A673 (cell line): ENCODE data around the gene PKNOX2. TPM values are rescaled to one million over a fixed set of nuclear protein-coding genes. Genes with fewer than 3 reads are reported as not detected.

ENCODE experiments used
- BruUV-seq: library from RNA; stranded (reverse); fragments of 400-500 nt; replicated peaks from 2 replicates; lab custom pipeline; 2021; lab: Mats Ljungman, UMichigan
- CTCF ChIA-PET: fragments of 300-600 bp; sonication (Branson Sonifier 250); formaldehyde crosslinking; loops from one replicate; lab custom pipeline; 2022; ENCODE audit warnings: antibody characterized with exemption; lab: Charles Lee
- POLR2A ChIA-PET: fragments of 300-600 bp; sonication (Branson Sonifier 250); formaldehyde crosslinking; loops from one replicate; lab custom pipeline; 2022; ENCODE audit warnings: antibody characterized with exemption; ENCODE audit not compliant: low non-redundant PET; lab: Charles Lee
- DNase-seq: peaks from one replicate; pipeline ENCODE4 v3.0.0-alpha.2; 2015; ENCODE audit warnings: low spot score
- H3K27ac ChIP-seq: fragments of 200-600 bp; sonication (generic); 2 replicates; pipeline ENCODE4 v1.5.1; 2016; ENCODE audit warnings: mixed run types, low read depth, mild to moderate bottlenecking, mixed read lengths, antibody characterized with exemption, low read length; ENCODE audit not compliant: poor library complexity, severe bottlenecking
- H3K27me3 ChIP-seq: fragments of 200-600 bp; sonication (generic); replicated peaks from 2 replicates; pipeline ENCODE4 v1.6.1; 2017; ENCODE audit warnings: mixed run types, low read depth, mild to moderate bottlenecking, mixed read lengths, antibody characterized with exemption, low read length; ENCODE audit not compliant: insufficient read depth, poor library complexity
- H3K36me3 ChIP-seq: fragments of 200-600 bp; sonication (generic); 2 replicates; pipeline ENCODE4 v1.6.1; 2016; ENCODE audit warnings: mixed run types, mild to moderate bottlenecking, mixed read lengths, antibody characterized with exemption, low read length; ENCODE audit not compliant: insufficient read depth, poor library complexity, severe bottlenecking
- H3K4me1 ChIP-seq: fragments of 200-600 bp; sonication (generic); 2 replicates; pipeline ENCODE4 v1.6.1; 2017; ENCODE audit warnings: mixed run types, mild to moderate bottlenecking, mixed read lengths, antibody characterized with exemption, low read length; ENCODE audit not compliant: insufficient read depth, poor library complexity, severe bottlenecking
- H3K4me3 ChIP-seq: fragments of 200-600 bp; sonication (generic); 2 replicates; pipeline ENCODE4 v1.5.1; 2016; ENCODE audit warnings: low read depth, mixed run types, mild to moderate bottlenecking, mixed read lengths, low read length; ENCODE audit not compliant: poor library complexity, severe bottlenecking
- H3K9me3 ChIP-seq: fragments of 200-600 bp; sonication (generic); 2 replicates; pipeline ENCODE4 v1.6.1; 2016; ENCODE audit warnings: mixed run types, low read depth, mild to moderate bottlenecking, mixed read lengths, antibody characterized with exemption, low read length; ENCODE audit not compliant: poor library complexity, severe bottlenecking
- EZH2 ChIP-seq: fragments of 200-600 bp; sonication (generic); IDR thresholded peaks from 2 replicates; pipeline ENCODE4 v1.6.1; 2017; ENCODE audit warnings: borderline replicate concordance, low read depth, mild to moderate bottlenecking, mixed read lengths, antibody characterized with exemption, low read length; ENCODE audit not compliant: poor library complexity, severe bottlenecking
- intact Hi-C: fragments of 100-400 bp; cut with micrococcal nuclease; formaldehyde crosslinking; loops from one replicate; pipeline ENCODE4 v1.10.0; 2022; ENCODE audit not compliant: unreplicated experiment
- total RNA-seq: library from RNA; stranded (reverse); gene quantifications from 2 replicates; pipeline ENCODE4 v1.2.3, GENCODE V29; 2021
- TF ChIP-seq, protein P1 (sequence below): fragments of 300-800, 200-600 bp; sonication (generic); conservative IDR thresholded peaks from 2 replicates; pipeline ENCODE4 v1.5.1; 2017; ENCODE audit warnings: low read depth, mild to moderate bottlenecking, antibody characterized with exemption, low read length, moderate library complexity, mixed read lengths

Gene PKNOX2
- total RNA-seq, 1 experiment from 2014 or later = 1.1 TPM

- no peaks in the 10 kb centered on the region for H3K36me3 ChIP-seq
- no peak for DNase-seq
- H3K4me3 ChIP-seq = no peak overlapping the region
- H3K27me3 ChIP-seq = no peaks in the 10 kb centered on the region
- BruUV-seq = no TSS peak
- H3K9me3 ChIP-seq = no peaks in the 10 kb centered on the region
- TF ChIP-seq EZH2 = no peak
- TF ChIP-seq, protein P1, sequence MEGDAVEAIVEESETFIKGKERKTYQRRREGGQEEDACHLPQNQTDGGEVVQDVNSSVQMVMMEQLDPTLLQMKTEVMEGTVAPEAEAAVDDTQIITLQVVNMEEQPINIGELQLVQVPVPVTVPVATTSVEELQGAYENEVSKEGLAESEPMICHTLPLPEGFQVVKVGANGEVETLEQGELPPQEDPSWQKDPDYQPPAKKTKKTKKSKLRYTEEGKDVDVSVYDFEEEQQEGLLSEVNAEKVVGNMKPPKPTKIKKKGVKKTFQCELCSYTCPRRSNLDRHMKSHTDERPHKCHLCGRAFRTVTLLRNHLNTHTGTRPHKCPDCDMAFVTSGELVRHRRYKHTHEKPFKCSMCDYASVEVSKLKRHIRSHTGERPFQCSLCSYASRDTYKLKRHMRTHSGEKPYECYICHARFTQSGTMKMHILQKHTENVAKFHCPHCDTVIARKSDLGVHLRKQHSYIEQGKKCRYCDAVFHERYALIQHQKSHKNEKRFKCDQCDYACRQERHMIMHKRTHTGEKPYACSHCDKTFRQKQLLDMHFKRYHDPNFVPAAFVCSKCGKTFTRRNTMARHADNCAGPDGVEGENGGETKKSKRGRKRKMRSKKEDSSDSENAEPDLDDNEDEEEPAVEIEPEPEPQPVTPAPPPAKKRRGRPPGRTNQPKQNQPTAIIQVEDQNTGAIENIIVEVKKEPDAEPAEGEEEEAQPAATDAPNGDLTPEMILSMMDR = no peak
- no peak overlapping the region for H3K27ac ChIP-seq
- CTCF ChIA-PET = interaction anchor here (0.6 to 2.0 kb wide), 7 partner anchors 10 to 306 kb away, joined by 3 to 15 read pairs (median 5); partner anchors contain the start of genes PKNOX2 and TMEM218
- intact Hi-C loops = no loop called here
- POLR2A ChIA-PET = no interaction called here
- H3K4me1 ChIP-seq = no peaks in the 10 kb centered on the region
Measured at GRCh38 chr11:125123194-125123946, 41.2 kb upstream of the PKNOX2 start.

DNA sequence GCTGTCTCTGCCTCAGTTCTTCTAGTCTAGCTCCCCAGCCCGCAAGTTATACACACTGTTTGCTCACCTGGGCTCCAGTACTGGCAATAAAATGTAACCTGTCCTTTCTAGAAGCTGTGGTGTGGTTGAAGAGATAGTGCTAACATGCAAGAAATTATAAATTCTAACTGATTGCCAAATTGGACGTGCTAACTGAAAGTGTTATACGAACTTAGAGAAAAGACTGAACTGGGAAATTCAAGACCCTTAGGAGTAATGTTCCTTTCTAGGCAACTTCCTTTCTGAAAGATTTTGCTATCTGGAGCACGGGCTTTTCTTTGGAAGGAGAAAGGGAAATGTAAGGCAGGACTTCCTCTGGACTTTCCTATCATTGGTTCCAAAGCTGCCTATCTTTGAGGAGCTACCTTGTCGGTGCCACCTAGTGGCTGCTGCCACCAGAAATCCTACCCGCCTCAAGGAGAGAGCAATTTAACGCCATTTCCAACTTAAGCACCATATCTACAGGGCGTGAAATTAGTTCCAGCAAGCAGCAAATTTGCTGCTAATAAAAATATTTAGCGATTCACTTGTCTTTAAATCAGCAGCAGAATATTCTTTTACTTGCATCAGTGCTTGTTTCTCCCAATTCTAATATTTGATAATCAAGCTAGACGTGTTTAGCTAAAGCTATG lies 40.5 kb upstream of the PKNOX2 start:
- Histone ChIP-seq H3K27ac (no peak overlapping the region), H3K27me3 (no peaks in the 10 kb centered on the region), H3K4me3 (no peak overlapping the region), H3K36me3 (no peaks in the 10 kb centered on the region), H3K4me1 (no peaks in the 10 kb centered on the region), H3K9me3 (no peaks in the 10 kb centered on the region)
- intact Hi-C loops = no loop called here
- POLR2A ChIA-PET = no interaction called here
- BruUV-seq = no TSS peak
- DNase-seq = peak; percentile 89
- CTCF ChIA-PET = interaction anchor here (0.6 to 2.0 kb wide), 6 partner anchors 13 to 305 kb away, joined by 4 to 15 read pairs (median 10); partner anchors contain the start of gene TMEM218
- TF ChIP-seq, protein P1 = peak; percentile 88
- TF ChIP-seq EZH2 = no peak

GRCh38 chr11:125124618-125124992 lies 39.9 kb upstream of the PKNOX2 start:
- CTCF ChIA-PET = interaction anchor here (0.9 to 2.0 kb wide), 5 partner anchors 14 to 304 kb away, joined by 4 to 15 read pairs (median 10); no protein-coding TSS in a partner anchor
- H3K9me3 ChIP-seq = no peaks in the 10 kb centered on the region
- H3K27me3 ChIP-seq = no peaks in the 10 kb centered on the region
- no peak overlapping the region for H3K4me3 ChIP-seq
- no peaks in the 10 kb centered on the region for H3K36me3 ChIP-seq
- H3K27ac ChIP-seq = no peak overlapping the region
- TF ChIP-seq EZH2 = no peak
- TF ChIP-seq, protein P1 = no peak
- H3K4me1 ChIP-seq = no peaks in the 10 kb centered on the region
- DNase-seq = no peak
- POLR2A ChIA-PET = no interaction called here
- no TSS peak for BruUV-seq
- intact Hi-C loops = no loop called here
